IMR-90 (cell line): Measurements from ENCODE around the gene C3AR1. TPM values are rescaled to one million over a fixed set of nuclear protein-coding genes. Genes with fewer than 3 reads are reported as not detected.

Source experiments
- ATAC-seq: fragments of 200-7000 bp; cut with Tn5 transposase; 2 replicates; pipeline ENCODE4 v1.9.1; 2020; ENCODE audit warnings: low read depth, mild to moderate bottlenecking, moderate library complexity
- BruUV-seq: library from RNA; stranded (reverse); fragments of 400-500 nt; replicated peaks from 2 replicates; lab custom pipeline; 2021; lab: Mats Ljungman, UMichigan
- CTCF ChIA-PET: fragments of 300-600 bp; formaldehyde crosslinking; extraction: SDS; loops from one replicate; lab custom pipeline; 2021; ENCODE audit warnings: antibody characterized with exemption; lab: Yijun Ruan, JAX
- POLR2A ChIA-PET: fragments of 300-600 bp; sonication (Branson Sonifier 250); formaldehyde crosslinking; loops from one replicate; lab custom pipeline; 2022; ENCODE audit warnings: antibody characterized with exemption; ENCODE audit not compliant: unreplicated experiment; lab: Charles Lee
- DNase-seq: peaks from one replicate; pipeline ENCODE4 v3.0.0; 2013
- H2AFZ ChIP-seq: replicated peaks from 2 replicates; pipeline ENCODE3; 2013; ENCODE audit warnings: low read length, mild to moderate bottlenecking; ENCODE audit not compliant: poor library complexity
- H2AK5ac ChIP-seq: 2 replicates; pipeline ENCODE4 v1.6.1; 2013; ENCODE audit warnings: low read depth, low read length, inconsistent platforms
- H2AK9ac ChIP-seq: replicated peaks from 2 replicates; pipeline ENCODE3; 2013; ENCODE audit warnings: mild to moderate bottlenecking, low read depth, low read length, moderate library complexity; ENCODE audit not compliant: poor library complexity
- H2BK120ac ChIP-seq: 2 replicates; pipeline ENCODE4 v1.6.1; 2013; ENCODE audit warnings: low read depth, low read length, inconsistent platforms
- H2BK15ac ChIP-seq: 3 replicates; pipeline ENCODE4 v1.6.1; 2013; ENCODE audit warnings: low read depth, low read length, inconsistent platforms
- H2BK20ac ChIP-seq: 2 replicates; pipeline ENCODE4 v1.6.1; 2013; ENCODE audit warnings: low read depth, mild to moderate bottlenecking, inconsistent platforms, low read length, moderate library complexity
- H2BK5ac ChIP-seq: 2 replicates; pipeline ENCODE4 v1.6.1; 2013; ENCODE audit warnings: mild to moderate bottlenecking, low read depth, low read length, inconsistent platforms; ENCODE audit not compliant: poor library complexity, severe bottlenecking
- H3K14ac ChIP-seq: replicated peaks from 2 replicates; pipeline ENCODE4 v1.6.1; 2013; ENCODE audit warnings: low read depth, low read length, inconsistent platforms
- H3K18ac ChIP-seq: 2 replicates; pipeline ENCODE4 v1.6.1; 2013; ENCODE audit warnings: low read depth, low read length, control low read depth
- H3K23ac ChIP-seq: 2 replicates; pipeline ENCODE4 v1.6.1; 2013; ENCODE audit warnings: low read depth, low read length, inconsistent platforms
- H3K27ac ChIP-seq: 2 replicates; pipeline ENCODE4 v1.5.1; 2013; ENCODE audit warnings: mild to moderate bottlenecking, control low read depth, low read length; ENCODE audit not compliant: insufficient read depth
- H3K27me3 ChIP-seq: 2 replicates; pipeline ENCODE4 v1.6.1; 2013; ENCODE audit warnings: low read length; ENCODE audit not compliant: control insufficient read depth, insufficient read depth
- H3K36me3 ChIP-seq: 2 replicates; pipeline ENCODE4 v1.6.1; 2013; ENCODE audit warnings: low read length, mixed read lengths; ENCODE audit not compliant: control insufficient read depth, insufficient read depth
- H3K4ac ChIP-seq: 2 replicates; pipeline ENCODE4 v1.6.1; 2013; ENCODE audit warnings: low read depth, low read length, inconsistent platforms
- H3K4me1 ChIP-seq: 2 replicates; pipeline ENCODE4 v1.6.1; 2013; ENCODE audit warnings: low read length, mixed read lengths; ENCODE audit not compliant: control insufficient read depth, insufficient read depth
- H3K4me2 ChIP-seq: 2 replicates; pipeline ENCODE4 v1.6.1; 2013; ENCODE audit warnings: low read depth, mild to moderate bottlenecking, control low read depth, low read length, moderate library complexity
- H3K4me3 ChIP-seq: 2 replicates; pipeline ENCODE4 v1.5.1; 2013; ENCODE audit warnings: low read depth, mild to moderate bottlenecking, control low read depth, low read length, moderate library complexity; ENCODE audit not compliant: insufficient read depth
- H3K56ac ChIP-seq: 2 replicates; pipeline ENCODE4 v1.6.1; 2013; ENCODE audit warnings: low read length, inconsistent platforms; ENCODE audit not compliant: insufficient read depth; ENCODE audit errors: extremely low read depth
- H3K79me1 ChIP-seq, 2 experiments: 2 replicates each; pipeline ENCODE4 v1.6.1; 2013; ENCODE audit warnings: low read length in 2 of 2, inconsistent platforms in 1 of 2, low read depth in 1 of 2
- H3K9ac ChIP-seq: 2 replicates; pipeline ENCODE4 v1.6.1; 2013; ENCODE audit warnings: low read depth, low read length, control low read depth
- H3K9me1 ChIP-seq: 2 replicates; pipeline ENCODE4 v1.6.1; 2013; ENCODE audit warnings: low read length, inconsistent platforms; ENCODE audit not compliant: insufficient read depth
- H3K9me3 ChIP-seq: 2 replicates; pipeline ENCODE4 v1.6.1; 2013; ENCODE audit warnings: low read length; ENCODE audit not compliant: control insufficient read depth, insufficient read depth
- H4K20me1 ChIP-seq: 2 replicates; pipeline ENCODE4 v1.6.1; 2013; ENCODE audit warnings: low read length, inconsistent platforms; ENCODE audit not compliant: insufficient read depth
- H4K5ac ChIP-seq: 2 replicates; pipeline ENCODE4 v1.6.1; 2013; ENCODE audit warnings: mild to moderate bottlenecking, low read depth, low read length, control low read depth
- H4K8ac ChIP-seq, 2 experiments: 2 replicates each; pipeline ENCODE4 v1.6.1; 2013; ENCODE audit warnings: low read depth in 2 of 2, low read length in 2 of 2, control low read depth in 1 of 2, inconsistent platforms in 1 of 2
- H4K91ac ChIP-seq: 2 replicates; pipeline ENCODE4 v1.6.1; 2013; ENCODE audit warnings: low read depth, low read length, inconsistent platforms; ENCODE audit not compliant: insufficient read depth
- BHLHE40 ChIP-seq: fragments of 150-350 bp; IDR thresholded peaks from 2 replicates; pipeline ENCODE4 v1.6.1; 2016; ENCODE audit warnings: mild to moderate bottlenecking, low read depth, low read length
- CEBPB ChIP-seq: IDR thresholded peaks from 2 replicates; pipeline ENCODE4 v1.6.1; 2012; ENCODE audit warnings: low read depth, low read length, improper control_type of control experiment
- CHD1 ChIP-seq: IDR thresholded peaks from 2 replicates; pipeline ENCODE4 v1.6.1; 2012; ENCODE audit warnings: low read depth, low read length, improper control_type of control experiment
- MAFK ChIP-seq: IDR thresholded peaks from 2 replicates; pipeline ENCODE4 v1.6.1; 2012; ENCODE audit warnings: low read depth, low read length, improper control_type of control experiment
- MAZ ChIP-seq: IDR thresholded peaks from 2 replicates; pipeline ENCODE4 v1.6.1; 2012; ENCODE audit warnings: low read depth, mild to moderate bottlenecking, low read length, improper control_type of control experiment, moderate library complexity, borderline replicate concordance
- MXI1 ChIP-seq: IDR thresholded peaks from 2 replicates; pipeline ENCODE4 v1.6.1; 2012; ENCODE audit warnings: low read depth, mild to moderate bottlenecking, low read length, moderate library complexity, borderline replicate concordance
- POLR2A ChIP-seq: IDR thresholded peaks from 2 replicates; pipeline ENCODE4 v1.6.1; 2012; ENCODE audit warnings: mild to moderate bottlenecking, low read depth, low read length
- RAD21 ChIP-seq: IDR thresholded peaks from 2 replicates; pipeline ENCODE4 v1.6.1; 2012; ENCODE audit warnings: low read length, improper control_type of control experiment
- RCOR1 ChIP-seq: IDR thresholded peaks from 2 replicates; pipeline ENCODE4 v1.6.1; 2012; ENCODE audit warnings: mild to moderate bottlenecking, low read length, improper control_type of control experiment; ENCODE audit not compliant: insufficient replicate concordance
- SMC3 ChIP-seq: fragments of 150-350 bp; IDR thresholded peaks from 2 replicates; pipeline ENCODE4 v1.6.1; 2016; ENCODE audit warnings: low read depth, mild to moderate bottlenecking, antibody characterized with exemption, low read length, moderate library complexity
- WGBS, 2 experiments: methylation state at CpG; one replicate each; pipeline versions ENCODE4 v1.1.5 to v1.1.7; 2013; ENCODE audit warnings: missing lambda C conversion rate in 2 of 2; ENCODE audit not compliant: insufficient read length in 1 of 2; ENCODE audit errors: extremely low coverage in 2 of 2; 5-methylcytosine and 5-hydroxymethylcytosine counted together
- dilution Hi-C: fragments of 300-500 bp; cut with HindIII; formaldehyde crosslinking; loops from one replicate; pipeline ENCODE4 v1.14.3; 2018; ENCODE audit warnings: low sequenced_read_pairs; ENCODE audit not compliant: unreplicated experiment
- in situ Hi-C: fragments of 300-500 bp; cut with MboI; formaldehyde crosslinking; loops from 3 replicates; pipeline ENCODE4 v1.14.3; 2019; ENCODE audit warnings: low sequenced_read_pairs, inconsistent platforms, mixed read lengths
- intact Hi-C: fragments of 100-400 bp; cut with micrococcal nuclease; formaldehyde crosslinking; loops from 2 replicates; pipeline ENCODE4 v1.10.0; 2022
- polyA plus RNA-seq, 3 experiments: library from polyadenylated mRNA; depleted of rRNA; stranded (reverse); fragments of >200 nt; gene quantifications; 2 replicates each; pipeline ENCODE4 v1.2.3, GENCODE V29; 2012; ENCODE audit warnings: low replicate concordance in 1 of 3
- total RNA-seq: library from RNA; depleted of rRNA; stranded (reverse); fragments of >200 nt; gene quantifications from 2 replicates; pipeline ENCODE4 v1.2.3, GENCODE V29; 2012
- TF ChIP-seq, protein P1 (sequence below): fragments of 150-350 bp; IDR thresholded peaks from 2 replicates; pipeline ENCODE4 v1.6.1; 2016; ENCODE audit warnings: low read depth, mild to moderate bottlenecking, low read length, moderate library complexity, borderline replicate concordance
- TF ChIP-seq, protein P2 (sequence below): fragments of 150-350 bp; IDR thresholded peaks from 2 replicates; pipeline ENCODE4 v1.6.1; 2017; ENCODE audit warnings: mild to moderate bottlenecking, antibody characterized with exemption, low read length, low read depth
- TF ChIP-seq, protein P3 (sequence below): conservative IDR thresholded peaks from 2 replicates; pipeline ENCODE4 v1.5.1; 2012; ENCODE audit warnings: mild to moderate bottlenecking, low read depth, low read length, improper control_type of control experiment

C3AR1 gene
- total and polyA plus RNA-seq, 2 of the 4 experiments (the other 2 are of a cell fraction) = 0.31 to 0.36 TPM

DNA sequence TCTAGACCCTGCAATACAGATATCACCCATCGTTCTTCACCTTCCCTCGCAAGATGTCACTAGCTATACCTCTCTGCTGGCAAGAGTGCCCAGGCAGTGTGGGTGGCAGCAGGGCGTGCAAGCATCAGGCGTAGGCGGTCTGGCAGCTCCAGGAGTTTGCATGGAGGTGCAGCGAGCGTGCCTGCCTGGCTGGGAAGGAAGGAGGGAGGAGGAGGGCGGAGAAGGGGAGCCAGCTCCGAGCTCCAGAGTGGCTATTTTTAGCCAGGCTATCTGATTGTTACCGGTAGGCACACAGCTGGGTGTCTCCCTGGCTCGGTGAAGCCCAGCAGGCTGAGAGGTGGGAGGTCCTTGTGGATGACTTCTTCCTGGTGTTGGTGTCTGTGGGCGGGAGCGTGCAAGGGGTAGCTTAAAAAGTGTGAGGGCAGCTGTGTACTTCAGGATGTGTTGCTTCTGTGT is 27.5 kb downstream of the C3AR1 start:
- Histone ChIP-seq H2BK5ac (no peak overlapping the region), H2AFZ (peak overlapping the region; percentile 68), H4K5ac (no peak overlapping the region), H3K14ac (peak overlapping the region; percentile 43), H3K4ac (peak overlapping the region; percentile 26), H3K23ac (peak overlapping the region; percentile 22; the same call in 1 of the 2 replicates), H3K27me3 (no peaks in the 10 kb centered on the region), H3K4me3 (peak overlapping the region; percentile 16; the same call in 1 of the 2 replicates), H4K20me1 (peaks cover 51% of the 10 kb centered on the region), H3K9ac (no peak overlapping the region), H3K4me1 (peaks cover 20% of the 10 kb centered on the region), H3K56ac (no peak overlapping the region), H2BK20ac (no peak overlapping the region), H2BK15ac (no peak overlapping the region), H2AK5ac (peak overlapping the region; percentile 32; the same call in 1 of the 2 replicates), H3K36me3 (peaks cover 18% of the 10 kb centered on the region), H4K91ac (no peak overlapping the region), H2BK120ac (no peak overlapping the region), H3K4me2 (peak overlapping the region; percentile 86), H2AK9ac (peak overlapping the region; percentile 6), H3K79me1 (peaks cover 39 to 70% of the 10 kb centered on the region in 2 experiments), H3K27ac (no peak overlapping the region), H3K9me1 (peaks cover 37% of the 10 kb centered on the region), H3K9me3 (no peaks in the 10 kb centered on the region), H4K8ac (peak overlapping the region in 1 of 2 experiments; percentile 16; a peak in 1 of 4 replicates), H3K18ac (no peak overlapping the region)
- in situ Hi-C loops (loop anchor here (25.0 kb wide), 1 partner anchor 401 kb away; no protein-coding TSS in a partner anchor), dilution Hi-C loops (no loop called here), intact Hi-C loops (no loop called here)
- ChIA-PET POLR2A (no interaction called here), CTCF (interaction anchor here (0.7 kb wide), 1 partner anchor 33 kb away, joined by 3 read pairs; no protein-coding TSS in a partner anchor)
- peak; percentile 72 for DNase-seq
- peak; percentile 88 for ATAC-seq
- no peak for TF ChIP-seq BHLHE40
- no peak for TF ChIP-seq POLR2A
- TF ChIP-seq RCOR1 = no peak
- TF ChIP-seq CHD1 = no peak
- TF ChIP-seq RAD21 = no peak
- no peak for TF ChIP-seq MAZ
- TF ChIP-seq SMC3 = no peak
- TF ChIP-seq, protein P1, sequence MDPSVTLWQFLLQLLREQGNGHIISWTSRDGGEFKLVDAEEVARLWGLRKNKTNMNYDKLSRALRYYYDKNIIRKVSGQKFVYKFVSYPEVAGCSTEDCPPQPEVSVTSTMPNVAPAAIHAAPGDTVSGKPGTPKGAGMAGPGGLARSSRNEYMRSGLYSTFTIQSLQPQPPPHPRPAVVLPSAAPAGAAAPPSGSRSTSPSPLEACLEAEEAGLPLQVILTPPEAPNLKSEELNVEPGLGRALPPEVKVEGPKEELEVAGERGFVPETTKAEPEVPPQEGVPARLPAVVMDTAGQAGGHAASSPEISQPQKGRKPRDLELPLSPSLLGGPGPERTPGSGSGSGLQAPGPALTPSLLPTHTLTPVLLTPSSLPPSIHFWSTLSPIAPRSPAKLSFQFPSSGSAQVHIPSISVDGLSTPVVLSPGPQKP = no peak
- TF ChIP-seq MAFK = no peak
- TF ChIP-seq, protein P2, sequence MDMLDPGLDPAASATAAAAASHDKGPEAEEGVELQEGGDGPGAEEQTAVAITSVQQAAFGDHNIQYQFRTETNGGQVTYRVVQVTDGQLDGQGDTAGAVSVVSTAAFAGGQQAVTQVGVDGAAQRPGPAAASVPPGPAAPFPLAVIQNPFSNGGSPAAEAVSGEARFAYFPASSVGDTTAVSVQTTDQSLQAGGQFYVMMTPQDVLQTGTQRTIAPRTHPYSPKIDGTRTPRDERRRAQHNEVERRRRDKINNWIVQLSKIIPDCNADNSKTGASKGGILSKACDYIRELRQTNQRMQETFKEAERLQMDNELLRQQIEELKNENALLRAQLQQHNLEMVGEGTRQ = no peak
- TF ChIP-seq CEBPB = no peak
- no peak for TF ChIP-seq MXI1
- TF ChIP-seq, protein P3, sequence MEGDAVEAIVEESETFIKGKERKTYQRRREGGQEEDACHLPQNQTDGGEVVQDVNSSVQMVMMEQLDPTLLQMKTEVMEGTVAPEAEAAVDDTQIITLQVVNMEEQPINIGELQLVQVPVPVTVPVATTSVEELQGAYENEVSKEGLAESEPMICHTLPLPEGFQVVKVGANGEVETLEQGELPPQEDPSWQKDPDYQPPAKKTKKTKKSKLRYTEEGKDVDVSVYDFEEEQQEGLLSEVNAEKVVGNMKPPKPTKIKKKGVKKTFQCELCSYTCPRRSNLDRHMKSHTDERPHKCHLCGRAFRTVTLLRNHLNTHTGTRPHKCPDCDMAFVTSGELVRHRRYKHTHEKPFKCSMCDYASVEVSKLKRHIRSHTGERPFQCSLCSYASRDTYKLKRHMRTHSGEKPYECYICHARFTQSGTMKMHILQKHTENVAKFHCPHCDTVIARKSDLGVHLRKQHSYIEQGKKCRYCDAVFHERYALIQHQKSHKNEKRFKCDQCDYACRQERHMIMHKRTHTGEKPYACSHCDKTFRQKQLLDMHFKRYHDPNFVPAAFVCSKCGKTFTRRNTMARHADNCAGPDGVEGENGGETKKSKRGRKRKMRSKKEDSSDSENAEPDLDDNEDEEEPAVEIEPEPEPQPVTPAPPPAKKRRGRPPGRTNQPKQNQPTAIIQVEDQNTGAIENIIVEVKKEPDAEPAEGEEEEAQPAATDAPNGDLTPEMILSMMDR = no peak
- BruUV-seq = no TSS peak
- WGBS, 2 experiments = 28% methylated on average over 5 of the region's 13 CpGs; no CpG with 5 or more reads in 1 of the 2 experiments
